CD4-positive, alpha-beta memory T cell (primary cell): ENCODE measurements around the gene CDC20. TPM values are rescaled to one million over a fixed set of nuclear protein-coding genes. Genes with fewer than 3 reads are reported as not detected.
A peak's percentile ranks its signal among the peaks of the same experiment; 100 is the strongest.

Experiments used
- CTCF ChIA-PET: fragments of 350-600 bp; sonication (Branson Sonifier 250); formaldehyde crosslinking; loops from one replicate; lab custom pipeline; 2021; ENCODE audit warnings: inconsistent platforms; ENCODE audit not compliant: partially characterized antibody; lab: Charles Lee
- POLR2A ChIA-PET: fragments of 350-600 bp; sonication (Branson Sonifier 250); formaldehyde crosslinking; loops from one replicate; lab custom pipeline; 2021; ENCODE audit not compliant: partially characterized antibody; lab: Charles Lee
- DNase-seq, 5 donors: peaks; one replicate each; pipeline versions ENCODE4 v3.0.0 to v3.0.0-alpha.2; 2020 to 2022; ENCODE audit warnings: mixed read lengths in 1 of 5
- H3K27ac ChIP-seq: one replicate; pipeline ENCODE4 v1.7.0; 2013; ENCODE audit warnings: low read depth, low read length
- H3K27me3 ChIP-seq: 2 replicates; pipeline ENCODE4 v1.7.0; 2013; ENCODE audit warnings: mild to moderate bottlenecking, low read length, moderate library complexity; ENCODE audit not compliant: insufficient read depth
- H3K36me3 ChIP-seq: 2 replicates; pipeline ENCODE4 v1.7.0; 2013; ENCODE audit warnings: mild to moderate bottlenecking, low read length, moderate library complexity; ENCODE audit not compliant: insufficient read depth
- H3K4me1 ChIP-seq: 2 replicates; pipeline ENCODE4 v1.7.0; 2013; ENCODE audit warnings: mild to moderate bottlenecking, low read length, moderate library complexity; ENCODE audit not compliant: insufficient read depth
- H3K4me3 ChIP-seq, 2 donors: one replicate each; pipeline ENCODE4 v1.7.0; 2013; ENCODE audit warnings: low read length in 2 of 2, mild to moderate bottlenecking in 1 of 2
- H3K9me3 ChIP-seq, 2 donors: one replicate each; pipeline ENCODE4 v1.7.0; 2013; ENCODE audit warnings: low read length in 2 of 2, control low read depth in 1 of 2; ENCODE audit not compliant: control insufficient read depth in 1 of 2
- H3K27ac Mint-ChIP-seq, 7 donors: one replicate each; pipeline ENCODE4 v1.8.0; 2020 to 2021; ENCODE audit warnings: mixed read lengths in 7 of 7, mild to moderate bottlenecking in 6 of 7, inconsistent platforms in 3 of 7, moderate library complexity in 3 of 7
- H3K27me3 Mint-ChIP-seq, 2 donors: one replicate each; pipeline ENCODE4 v1.8.0; 2020 to 2021; ENCODE audit warnings: mixed read lengths in 2 of 2
- H3K36me3 Mint-ChIP-seq, 2 donors: one replicate each; pipeline ENCODE4 v1.8.0; 2020 to 2021; ENCODE audit warnings: mixed read lengths in 2 of 2, inconsistent platforms in 1 of 2, mild to moderate bottlenecking in 1 of 2
- H3K4me1 Mint-ChIP-seq, 4 donors: one replicate each; pipeline ENCODE4 v1.8.0; 2020 to 2021; ENCODE audit warnings: mixed read lengths in 4 of 4, mild to moderate bottlenecking in 1 of 4
- H3K4me3 Mint-ChIP-seq, 8 donors: one replicate each; pipeline ENCODE4 v1.8.0; 2020 to 2021; ENCODE audit warnings: mixed read lengths in 8 of 8, mild to moderate bottlenecking in 7 of 8, moderate library complexity in 6 of 8, inconsistent platforms in 3 of 8
- H3K9me3 Mint-ChIP-seq, 8 donors: one replicate each; pipeline ENCODE4 v1.8.0; 2020 to 2021; ENCODE audit warnings: mixed read lengths in 8 of 8, mild to moderate bottlenecking in 5 of 8, inconsistent platforms in 3 of 8, moderate library complexity in 1 of 8
- intact Hi-C: fragments of 100-400 bp; cut with micrococcal nuclease; formaldehyde crosslinking; loops from one replicate; pipeline ENCODE4 v1.15.1; 2023
- polyA plus RNA-seq, 2 donors: library from polyadenylated mRNA; unstranded; fragments of 300-500 nt; fragmentation: Illumina TruSeq; gene quantifications; one replicate each; pipeline ENCODE4 v1.2.3, GENCODE V29; 2021
- total RNA-seq, 2 experiments: library from RNA; stranded (reverse); gene quantifications; one replicate each; pipeline ENCODE4 v1.2.3, GENCODE V29; 2021

Gene CDC20
- under 1 TPM in 1 of 2 experiments, not detected in 1; 0.32 TPM for total RNA-seq
- under 1 TPM in 1 of 2 donors, not detected in 1; 0.14 TPM for polyA plus RNA-seq

DNA sequence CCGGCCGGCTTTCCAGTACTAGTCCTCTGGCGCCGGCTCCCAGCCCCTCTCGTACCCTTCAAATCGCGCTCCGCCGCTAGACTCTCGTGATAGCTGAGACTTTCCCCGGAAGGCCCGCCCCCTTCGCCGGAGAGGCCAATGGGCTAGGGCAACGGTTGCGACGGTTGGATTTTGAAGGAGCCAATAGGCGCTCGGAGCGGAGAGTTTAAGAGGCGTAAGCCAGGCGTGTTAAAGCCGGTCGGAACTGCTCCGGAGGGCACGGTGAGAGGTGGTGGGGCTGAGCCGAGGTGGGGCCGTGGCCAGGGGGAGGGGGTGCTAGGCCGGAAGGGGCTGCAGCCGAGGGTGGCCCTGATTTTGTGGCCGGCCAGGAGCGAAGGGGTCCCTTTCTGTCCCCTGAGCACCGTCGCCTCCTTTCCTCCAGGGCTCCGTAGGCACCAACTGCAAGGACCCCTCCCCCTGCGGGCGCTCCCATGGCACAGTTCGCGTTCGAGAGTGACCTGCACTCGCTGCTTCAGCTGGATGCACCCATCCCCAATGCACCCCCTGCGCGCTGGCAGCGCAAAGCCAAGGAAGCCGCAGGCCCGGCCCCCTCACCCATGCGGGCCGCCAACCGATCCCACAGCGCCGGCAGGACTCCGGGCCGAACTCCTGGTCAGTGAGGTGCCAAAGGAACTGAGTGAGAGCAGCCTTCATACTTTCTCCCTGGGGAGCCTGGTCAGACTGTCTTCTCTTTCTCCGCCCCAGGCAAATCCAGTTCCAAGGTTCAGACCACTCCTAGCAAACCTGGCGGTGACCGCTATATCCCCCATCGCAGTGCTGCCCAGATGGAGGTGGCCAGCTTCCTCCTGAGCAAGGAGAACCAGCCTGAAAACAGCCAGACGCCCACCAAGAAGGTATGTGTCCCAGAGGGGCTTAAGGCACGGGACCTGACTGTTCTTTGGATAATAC lies at the start of gene CDC20:
TSS of gene CDC20 (plus strand) at position 236 of the 948 bp plus-strand sequence. CDS start at position 471, 235 bp downstream.
- Mint-ChIP-seq H3K27me3 (no peaks in the 10 kb centered on the region), H3K9me3 (no peaks in the 10 kb centered on the region), H3K36me3 (peaks cover 11 to 22% of the 10 kb centered on the region in 2 donors), H3K4me3 (peak within 1 kb of the TSS; percentile 86 to 93 (median 90)), H3K27ac (peak within 1 kb of the TSS; percentile 59 to 96 (median 89)), H3K4me1 (peaks cover 9 to 27% (median 17%) of the 10 kb centered on the region in 4 donors)
- peak; percentile 94 to 98 (median 96) for DNase-seq
- Histone ChIP-seq H3K27me3 (no peaks in the 10 kb centered on the region), H3K4me1 (peaks cover 21% of the 10 kb centered on the region), H3K27ac (peak within 1 kb of the TSS; percentile 67), H3K4me3 (peak within 1 kb of the TSS; percentile 58 to 87), H3K9me3 (no peaks in the 10 kb centered on the region), H3K36me3 (peaks cover 22% of the 10 kb centered on the region)
- ChIA-PET CTCF (interaction anchor here (0.7 to 1.6 kb wide), 6 partner anchors 9 to 132 kb away, joined by 3 to 15 read pairs (median 3); partner anchors contain the start of gene ELOVL1), POLR2A (interaction anchor here (0.9 to 2.8 kb wide), 9 partner anchors 9 to 588 kb away, joined by 3 to 47 read pairs (median 5); partner anchors contain the start of genes ELOVL1, IPO13, MED8 and SZT2)
- intact Hi-C loops, result loop anchor here (1.0 to 2.0 kb wide), 4 partner anchors 9 to 182 kb away; partner anchors contain the start of genes ELOVL1, MED8 and SZT2

DNA sequence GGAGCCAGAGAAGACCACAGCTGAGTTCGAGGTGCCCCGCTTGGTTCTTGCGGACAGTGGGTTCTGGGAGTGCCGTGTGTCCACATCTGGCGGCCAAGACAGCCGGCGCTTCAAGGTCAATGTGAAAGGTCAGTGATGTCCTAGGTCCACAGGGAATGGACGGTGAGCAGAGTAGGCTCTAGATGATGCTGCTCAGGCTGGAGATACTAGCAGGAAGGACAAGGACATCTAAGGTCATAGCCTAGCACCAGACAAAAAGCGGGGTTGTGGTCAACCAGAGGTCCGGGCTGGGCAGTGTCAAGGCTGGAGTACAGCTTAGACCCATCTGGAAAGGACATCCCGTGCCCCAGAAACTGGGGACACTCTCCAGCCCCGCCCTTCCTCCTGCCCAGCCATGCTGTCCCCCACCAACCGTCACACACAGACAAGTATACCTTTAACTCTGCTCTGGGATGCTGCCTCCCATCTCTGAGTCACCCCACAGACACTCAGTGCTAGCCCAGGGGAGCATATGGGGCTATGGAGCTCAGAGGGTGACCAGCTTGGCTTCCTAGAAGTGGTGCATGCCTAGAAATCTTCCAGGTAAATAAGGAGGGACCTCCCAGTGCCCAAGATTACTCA lies 49.3 kb upstream of the CDC20 start:
- DNase-seq, result no peak
- POLR2A ChIA-PET, result no interaction called here
- CTCF ChIA-PET, result no interaction called here
- peak overlapping the region in 1 of 7 donors; percentile 81 for H3K27ac Mint-ChIP-seq
- Histone ChIP-seq H3K4me3 (no peak overlapping the region), H3K9me3 (no peaks in the 10 kb centered on the region), H3K27me3 (no peaks in the 10 kb centered on the region), H3K36me3 (no peaks in the 10 kb centered on the region), H3K27ac (no peak overlapping the region), H3K4me1 (no peaks in the 10 kb centered on the region)
- H3K4me1 Mint-ChIP-seq, result no peaks in the 10 kb centered on the region
- intact Hi-C loops, result no loop called here
- no peaks in the 10 kb centered on the region for H3K36me3 Mint-ChIP-seq
- H3K4me3 Mint-ChIP-seq, result no peak overlapping the region
- peaks cover 2 to 4% of the 10 kb centered on the region in 2 donors for H3K27me3 Mint-ChIP-seq
- peaks cover 0 to 3% (median 0%) of the 10 kb centered on the region in 8 donors for H3K9me3 Mint-ChIP-seq

DNA sequence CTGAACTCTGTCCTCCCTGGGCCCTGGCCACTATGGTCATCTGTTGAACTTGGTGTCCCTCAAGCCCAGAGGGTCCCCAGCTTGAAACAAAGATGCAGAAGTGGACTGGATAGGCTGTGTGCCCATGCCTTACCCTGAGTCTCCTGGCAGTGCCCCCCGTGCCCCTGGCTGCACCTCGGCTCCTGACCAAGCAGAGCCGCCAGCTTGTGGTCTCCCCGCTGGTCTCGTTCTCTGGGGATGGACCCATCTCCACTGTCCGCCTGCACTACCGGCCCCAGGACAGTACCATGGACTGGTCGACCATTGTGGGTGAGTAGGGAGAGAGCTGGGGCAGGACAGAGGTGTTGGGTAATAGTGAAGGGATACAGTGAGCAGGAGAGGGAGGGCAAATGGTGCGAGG lies 47.3 kb upstream of the CDC20 start:
- no peak for DNase-seq

DNA sequence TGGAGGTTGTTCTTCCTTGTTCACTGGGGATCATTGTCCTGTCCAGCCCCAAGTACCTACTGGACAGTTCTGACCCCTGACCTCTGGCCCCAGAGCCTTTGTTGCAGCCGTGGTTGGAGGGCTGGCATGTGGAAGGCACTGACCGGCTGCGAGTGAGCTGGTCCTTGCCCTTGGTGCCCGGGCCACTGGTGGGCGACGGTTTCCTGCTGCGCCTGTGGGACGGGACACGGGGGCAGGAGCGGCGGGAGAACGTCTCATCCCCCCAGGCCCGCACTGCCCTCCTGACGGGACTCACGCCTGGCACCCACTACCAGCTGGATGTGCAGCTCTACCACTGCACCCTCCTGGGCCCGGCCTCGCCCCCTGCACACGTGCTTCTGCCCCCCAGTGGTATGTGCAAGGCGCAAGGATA lies 46.6 kb upstream of the CDC20 start:
- no peak overlapping the region for H3K27ac ChIP-seq
- H3K27ac Mint-ChIP-seq, result peak overlapping the region in 1 of 7 donors; percentile 53
- H3K9me3 Mint-ChIP-seq, result peaks cover 0 to 3% (median 0%) of the 10 kb centered on the region in 8 donors
- H3K4me1 ChIP-seq, result no peaks in the 10 kb centered on the region
- H3K27me3 ChIP-seq, result no peaks in the 10 kb centered on the region
- H3K36me3 ChIP-seq, result no peaks in the 10 kb centered on the region
- no peak overlapping the region for H3K4me3 Mint-ChIP-seq
- H3K36me3 Mint-ChIP-seq, result no peaks in the 10 kb centered on the region
- H3K4me1 Mint-ChIP-seq, result no peaks in the 10 kb centered on the region
- ChIA-PET POLR2A (no interaction called here), CTCF (no interaction called here)
- DNase-seq, result no peak
- peaks cover 2 to 4% of the 10 kb centered on the region in 2 donors for H3K27me3 Mint-ChIP-seq
- H3K4me3 ChIP-seq, result no peak overlapping the region
- intact Hi-C loops, result no loop called here
- H3K9me3 ChIP-seq, result no peaks in the 10 kb centered on the region

More for the DNA sequence above, 47.3 kb upstream of the CDC20 start:
- Histone ChIP-seq H3K27me3 (no peaks in the 10 kb centered on the region), H3K4me3 (no peak overlapping the region), H3K9me3 (no peaks in the 10 kb centered on the region), H3K36me3 (no peaks in the 10 kb centered on the region), H3K27ac (no peak overlapping the region), H3K4me1 (no peaks in the 10 kb centered on the region)
- POLR2A ChIA-PET, result no interaction called here
- H3K4me3 Mint-ChIP-seq, result no peak overlapping the region
- peaks cover 0 to 3% (median 0%) of the 10 kb centered on the region in 8 donors for H3K9me3 Mint-ChIP-seq
- H3K36me3 Mint-ChIP-seq, result no peaks in the 10 kb centered on the region
- intact Hi-C loops, result no loop called here
- no peaks in the 10 kb centered on the region for H3K4me1 Mint-ChIP-seq
- CTCF ChIA-PET, result no interaction called here
- H3K27ac Mint-ChIP-seq, result no peak overlapping the region
- peaks cover 2 to 4% of the 10 kb centered on the region in 2 donors for H3K27me3 Mint-ChIP-seq

DNA sequence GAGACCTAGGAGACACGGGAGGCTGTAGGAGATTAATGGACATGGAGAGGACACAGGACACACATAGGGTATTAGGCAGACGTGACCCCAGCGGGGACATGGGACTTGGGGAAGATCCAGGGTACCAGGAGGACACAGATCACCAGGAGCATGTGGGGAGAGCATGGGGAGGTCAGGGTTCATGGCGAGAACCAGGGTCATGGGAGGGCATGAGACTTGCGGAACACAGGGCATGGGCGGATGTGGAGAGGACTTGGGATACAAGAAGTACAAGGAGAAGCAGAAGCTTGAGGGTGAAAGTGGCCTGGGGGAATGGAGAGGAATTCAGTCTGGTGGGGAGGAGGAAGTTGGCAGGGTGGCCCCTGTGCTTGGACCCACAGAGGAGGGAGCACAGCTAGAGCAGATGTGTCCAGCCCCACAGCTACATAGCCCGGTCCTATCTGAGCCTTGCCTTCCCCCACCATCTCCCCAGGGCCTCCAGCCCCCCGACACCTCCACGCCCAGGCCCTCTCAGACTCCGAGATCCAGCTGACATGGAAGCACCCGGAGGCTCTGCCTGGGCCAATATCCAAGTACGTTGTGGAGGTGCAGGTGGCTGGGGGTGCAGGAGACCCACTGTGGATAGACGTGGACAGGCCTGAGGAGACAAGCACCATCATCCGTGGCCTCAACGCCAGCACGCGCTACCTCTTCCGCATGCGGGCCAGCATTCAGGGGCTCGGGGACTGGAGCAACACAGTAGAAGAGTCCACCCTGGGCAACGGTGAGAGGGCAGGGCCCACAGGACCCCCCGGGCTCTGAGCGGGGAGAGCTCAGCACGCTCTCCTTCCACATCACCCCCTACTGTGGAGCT lies 45.9 kb upstream of the CDC20 start:
- Histone ChIP-seq H3K4me1 (no peaks in the 10 kb centered on the region), H3K27me3 (no peaks in the 10 kb centered on the region), H3K27ac (no peak overlapping the region), H3K36me3 (no peaks in the 10 kb centered on the region), H3K9me3 (no peaks in the 10 kb centered on the region), H3K4me3 (no peak overlapping the region)
- ChIA-PET POLR2A (no interaction called here), CTCF (no interaction called here)
- Mint-ChIP-seq H3K27me3 (peaks cover 1 to 2% of the 10 kb centered on the region in 2 donors), H3K36me3 (no peaks in the 10 kb centered on the region), H3K4me1 (no peaks in the 10 kb centered on the region), H3K4me3 (no peak overlapping the region), H3K9me3 (peaks cover 0 to 3% (median 0%) of the 10 kb centered on the region in 8 donors), H3K27ac (peak overlapping the region in 1 of 7 donors; percentile 53)
- intact Hi-C loops, result no loop called here
- no peak for DNase-seq

DNA sequence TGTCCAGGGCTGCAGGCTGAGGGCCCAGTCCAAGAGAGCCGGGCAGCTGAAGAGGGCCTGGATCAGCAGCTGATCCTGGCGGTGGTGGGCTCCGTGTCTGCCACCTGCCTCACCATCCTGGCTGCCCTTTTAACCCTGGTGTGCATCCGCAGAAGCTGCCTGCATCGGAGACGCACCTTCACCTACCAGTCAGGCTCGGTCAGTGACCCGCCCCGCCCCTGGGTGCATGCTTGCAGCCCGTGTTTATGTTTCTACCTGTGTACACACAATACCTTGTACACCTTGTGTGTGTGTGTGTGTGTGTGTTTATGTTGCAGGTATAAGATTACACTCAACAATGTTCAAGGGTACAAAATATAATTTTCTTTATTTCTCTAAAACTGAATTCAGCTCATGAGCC lies 45.0 kb upstream of the CDC20 start:
- no peak overlapping the region for H3K4me3 Mint-ChIP-seq
- Histone ChIP-seq H3K4me3 (no peak overlapping the region), H3K36me3 (no peaks in the 10 kb centered on the region), H3K4me1 (no peaks in the 10 kb centered on the region), H3K9me3 (no peaks in the 10 kb centered on the region), H3K27me3 (no peaks in the 10 kb centered on the region), H3K27ac (no peak overlapping the region)
- H3K9me3 Mint-ChIP-seq, result peaks cover 0 to 3% (median 0%) of the 10 kb centered on the region in 8 donors
- H3K36me3 Mint-ChIP-seq, result no peaks in the 10 kb centered on the region
- H3K27me3 Mint-ChIP-seq, result peaks cover 1 to 2% of the 10 kb centered on the region in 2 donors
- intact Hi-C loops, result no loop called here
- H3K4me1 Mint-ChIP-seq, result no peaks in the 10 kb centered on the region
- DNase-seq, result no peak
- ChIA-PET CTCF (no interaction called here), POLR2A (no interaction called here)
- H3K27ac Mint-ChIP-seq, result no peak overlapping the region
